ENCODE measurements around the gene RYR2. TPM values are rescaled to one million over a fixed set of nuclear protein-coding genes. Genes with fewer than 3 reads are reported as not detected.
"Not testable (repeated sequence)": the region's sequence is repeated elsewhere in the genome, so short reads cannot be mapped to it uniquely, and the experiment has no call there.

The RYR2 gene
- total and polyA plus RNA-seq, 11 donors: 77.7 to 1,319 (median 805) TPM

DNA sequence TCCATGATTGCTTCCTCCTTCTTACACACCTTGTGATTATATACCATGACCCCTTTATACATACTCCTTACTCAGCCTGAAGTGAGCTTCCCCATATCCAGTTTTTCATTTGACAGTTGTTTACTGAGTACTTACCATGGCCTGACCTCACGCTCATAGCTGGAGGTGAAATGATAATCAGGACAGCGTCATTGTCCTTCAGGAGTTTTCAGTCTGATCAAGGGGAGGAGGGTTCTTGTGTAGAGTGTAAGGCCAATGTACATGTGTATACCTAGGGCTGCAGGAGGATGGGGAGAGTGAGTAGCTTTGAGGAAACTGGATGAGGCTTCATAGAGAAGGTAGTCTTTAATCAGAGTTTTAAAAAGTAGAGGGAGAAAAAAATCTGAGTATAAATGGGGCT is 325.8 kb downstream of the RYR2 start:
- intact Hi-C loops (cut with DNase I): no loop called here
- H3K27me3 ChIP-seq: no peaks in the 10 kb centered on the region
- 14 to 44% (median 35%) methylated on average over 2 of the region's 2 CpGs for WGBS, 4 donors
- TF ChIP-seq, protein P1, sequence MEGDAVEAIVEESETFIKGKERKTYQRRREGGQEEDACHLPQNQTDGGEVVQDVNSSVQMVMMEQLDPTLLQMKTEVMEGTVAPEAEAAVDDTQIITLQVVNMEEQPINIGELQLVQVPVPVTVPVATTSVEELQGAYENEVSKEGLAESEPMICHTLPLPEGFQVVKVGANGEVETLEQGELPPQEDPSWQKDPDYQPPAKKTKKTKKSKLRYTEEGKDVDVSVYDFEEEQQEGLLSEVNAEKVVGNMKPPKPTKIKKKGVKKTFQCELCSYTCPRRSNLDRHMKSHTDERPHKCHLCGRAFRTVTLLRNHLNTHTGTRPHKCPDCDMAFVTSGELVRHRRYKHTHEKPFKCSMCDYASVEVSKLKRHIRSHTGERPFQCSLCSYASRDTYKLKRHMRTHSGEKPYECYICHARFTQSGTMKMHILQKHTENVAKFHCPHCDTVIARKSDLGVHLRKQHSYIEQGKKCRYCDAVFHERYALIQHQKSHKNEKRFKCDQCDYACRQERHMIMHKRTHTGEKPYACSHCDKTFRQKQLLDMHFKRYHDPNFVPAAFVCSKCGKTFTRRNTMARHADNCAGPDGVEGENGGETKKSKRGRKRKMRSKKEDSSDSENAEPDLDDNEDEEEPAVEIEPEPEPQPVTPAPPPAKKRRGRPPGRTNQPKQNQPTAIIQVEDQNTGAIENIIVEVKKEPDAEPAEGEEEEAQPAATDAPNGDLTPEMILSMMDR (IDR thresholded peaks at IDR 0.05): no peak
- TF ChIP-seq POLR2A (IDR thresholded peaks at IDR 0.05): no peak
- no peak for DNase-seq
- peaks cover 0 to 13% (median 0%) of the 10 kb centered on the region in 12 donors for H3K4me1 ChIP-seq
- ATAC-seq: peak in 3 of 4 donors; percentile 30 to 61 (median 37)
- H3K36me3 ChIP-seq: peaks cover 0 to 62% (median 5%) of the 10 kb centered on the region in 9 donors
- H3K9me3 ChIP-seq: no peaks in the 10 kb centered on the region
- no peak overlapping the region for H3K4me3 ChIP-seq
- no peak overlapping the region for H3K27ac ChIP-seq

DNA sequence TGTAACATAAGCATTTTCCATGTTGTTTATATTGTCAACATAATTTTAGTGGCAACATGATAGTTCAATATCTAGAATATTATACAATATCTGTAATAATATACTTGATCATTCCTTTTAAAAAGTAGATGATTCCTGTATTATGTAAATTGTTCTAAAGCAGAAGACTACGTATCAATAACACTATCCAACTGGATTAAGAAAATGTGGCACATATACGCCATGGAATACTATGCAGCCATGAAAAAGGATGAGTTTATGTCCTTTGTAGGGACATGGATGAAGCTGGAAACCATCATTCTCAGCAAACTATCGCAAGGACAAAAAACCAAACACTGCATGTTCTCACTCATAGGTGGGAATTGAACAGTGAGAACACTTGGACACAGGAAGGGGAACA is 329.5 kb downstream of the RYR2 start:
- ATAC-seq; intact Hi-C loops (cut with DNase I): not testable (repeated sequence)

DNA sequence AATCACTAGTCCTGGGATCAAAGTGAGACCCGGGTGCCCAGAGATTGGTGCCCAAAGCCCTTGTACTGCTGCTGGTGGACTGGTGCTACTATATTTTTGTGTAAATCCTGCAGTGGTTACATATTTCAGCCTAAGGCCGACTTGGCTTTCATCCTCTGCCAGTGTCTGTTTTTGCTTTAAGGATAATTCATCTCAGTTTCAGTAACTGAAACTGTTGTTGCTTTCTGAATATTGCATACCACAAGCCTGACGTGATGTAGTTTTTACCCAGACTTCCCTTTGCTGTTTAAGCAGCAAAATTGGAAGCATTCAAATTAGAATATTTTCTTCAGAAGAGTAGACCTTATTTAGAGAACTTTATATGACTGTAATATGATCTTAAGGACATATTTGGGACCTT is 341.8 kb downstream of the RYR2 start:
- Histone ChIP-seq H3K4me1 (peaks cover 0 to 45% (median 16%) of the 10 kb centered on the region in 12 donors), H3K9me3 (peaks cover 0 to 4% (median 0%) of the 10 kb centered on the region in 12 donors), H3K4me3 (no peak overlapping the region), H3K27ac (peak overlapping the region in 8 of 12 donors; percentile 4 to 59 (median 38)), H3K36me3 (peaks cover 0 to 42% (median 0%) of the 10 kb centered on the region in 9 donors), H3K27me3 (no peaks in the 10 kb centered on the region)
- WGBS, 4 donors: 23 to 39% (median 29%) methylated on average over 3 of the region's 3 CpGs
- no peak for DNase-seq
- ATAC-seq: no peak
- TF ChIP-seq POLR2A (IDR thresholded peaks at IDR 0.05): no peak
- TF ChIP-seq, protein P1 (IDR thresholded peaks at IDR 0.05): no peak
- intact Hi-C loops (cut with DNase I): loop anchor here in 1 of 10 donors (10.0 kb wide), 1 partner anchor 339 kb away; the partner anchor contains the start of gene RYR2

More for the DNA sequence above, 329.5 kb downstream of the RYR2 start:
- not testable (repeated sequence) for DNase-seq, H3K4me3 ChIP-seq, H3K27ac ChIP-seq, H3K9me3 ChIP-seq, H3K27me3 ChIP-seq
- Histone ChIP-seq H3K4me1 (peaks cover 0 to 12% (median 0%) of the 10 kb centered on the region in 12 donors), H3K36me3 (peaks cover 0 to 88% (median 5%) of the 10 kb centered on the region in 9 donors)
- 87 to 90% (median 89%) methylated on average over 2 to 3 of the region's 3 CpGs for WGBS, 4 donors

DNA sequence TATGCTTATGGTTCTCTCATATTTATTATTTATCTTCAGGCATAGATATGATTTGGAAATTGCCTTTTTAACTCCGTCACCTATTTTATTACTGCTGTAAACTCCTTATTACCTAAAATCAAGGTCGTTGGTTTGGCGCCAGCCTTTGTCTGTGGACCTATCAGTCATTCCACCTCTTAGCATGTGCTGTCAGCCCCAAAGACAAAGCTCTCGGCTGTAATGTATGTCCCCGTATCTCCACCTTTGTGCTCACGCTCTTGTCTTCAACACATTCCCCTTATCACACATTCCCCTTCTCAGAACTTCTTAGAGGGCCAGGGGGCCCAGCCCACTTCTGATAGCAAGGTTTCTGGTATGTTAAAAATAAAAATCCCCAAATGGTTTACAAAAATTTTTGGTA is 342.2 kb downstream of the RYR2 start:
- Histone ChIP-seq H3K36me3 (peaks cover 0 to 42% (median 0%) of the 10 kb centered on the region in 9 donors), H3K4me1 (peaks cover 0 to 49% (median 16%) of the 10 kb centered on the region in 12 donors), H3K27me3 (no peaks in the 10 kb centered on the region), H3K27ac (peak overlapping the region in 8 of 12 donors; percentile 4 to 59 (median 38)), H3K9me3 (peaks cover 0 to 4% (median 0%) of the 10 kb centered on the region in 12 donors), H3K4me3 (no peak overlapping the region)
- peak in 3 of 4 donors; percentile 21 to 28 (median 22) for ATAC-seq
- no peak for TF ChIP-seq POLR2A (IDR thresholded peaks at IDR 0.05)
- TF ChIP-seq, protein P1 (IDR thresholded peaks at IDR 0.05): no peak
- peak in 1 of 5 donors; percentile 19 for DNase-seq
- 22 to 28% (median 25%) methylated on average over 6 of the region's 6 CpGs for WGBS, 4 donors
- intact Hi-C loops (cut with DNase I): loop anchor here in 1 of 10 donors (10.0 kb wide), 1 partner anchor 339 kb away; the partner anchor contains the start of gene RYR2

Data from heart left ventricle (tissue), 16 donors.